Activated CD4-positive, alpha-beta T cell treated with anti-CD3 and anti-CD28 coated beads, Interleukin-2, Interleukin-4, amounts not matched to agents 100 ng/mL and 50 ng/mL, durations not matched to agents 16 hours and 8 hours (primary cell): ENCODE measurements around the gene CCDC92.

Experiments used
- DNase-seq: peaks from one replicate; pipeline ENCODE4 v3.0.0-alpha.2; 2020; ENCODE audit warnings: low spot score

The CCDC92 gene

DNA sequence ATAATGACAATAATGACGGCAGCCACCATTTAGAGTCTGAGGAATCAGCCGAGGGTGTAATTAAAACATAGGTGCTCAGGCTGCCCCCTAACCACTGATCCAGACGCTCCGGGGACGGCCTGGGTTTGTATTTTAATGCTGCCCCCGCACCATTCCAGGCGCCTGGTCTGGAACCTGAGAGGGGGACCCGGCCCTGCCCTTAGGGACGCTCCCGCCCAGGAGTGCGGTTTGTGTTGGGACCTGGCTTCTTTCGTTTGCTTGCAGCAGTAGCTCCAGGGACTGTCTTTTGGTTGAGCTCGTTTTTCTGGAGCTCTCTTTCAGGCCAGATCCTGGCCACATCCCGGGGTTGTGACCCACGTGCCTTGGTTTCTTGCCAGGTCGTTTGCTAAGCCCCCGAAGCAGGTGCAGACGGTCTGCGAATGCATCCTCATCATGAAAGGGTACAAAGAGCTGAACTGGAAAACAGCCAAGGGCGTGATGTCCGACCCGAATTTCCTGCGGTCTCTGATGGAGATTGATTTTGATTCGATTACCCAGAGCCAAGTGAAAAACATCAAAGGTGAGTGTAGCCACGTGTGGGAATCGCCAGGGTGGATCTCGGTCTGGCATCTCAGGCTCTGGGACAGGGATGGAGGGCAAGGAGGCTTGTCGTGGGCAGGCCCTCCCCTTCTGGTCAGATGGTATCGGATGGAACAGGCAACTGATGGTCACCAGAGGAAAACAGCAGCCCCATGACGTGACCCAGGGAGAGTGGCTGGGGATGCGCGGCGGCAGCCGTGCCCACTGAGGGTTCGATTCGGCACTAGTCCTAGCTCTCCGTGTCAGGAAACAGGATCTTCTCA is 63.5 kb downstream of the CCDC92 start:
- DNase-seq, result no peak

DNA sequence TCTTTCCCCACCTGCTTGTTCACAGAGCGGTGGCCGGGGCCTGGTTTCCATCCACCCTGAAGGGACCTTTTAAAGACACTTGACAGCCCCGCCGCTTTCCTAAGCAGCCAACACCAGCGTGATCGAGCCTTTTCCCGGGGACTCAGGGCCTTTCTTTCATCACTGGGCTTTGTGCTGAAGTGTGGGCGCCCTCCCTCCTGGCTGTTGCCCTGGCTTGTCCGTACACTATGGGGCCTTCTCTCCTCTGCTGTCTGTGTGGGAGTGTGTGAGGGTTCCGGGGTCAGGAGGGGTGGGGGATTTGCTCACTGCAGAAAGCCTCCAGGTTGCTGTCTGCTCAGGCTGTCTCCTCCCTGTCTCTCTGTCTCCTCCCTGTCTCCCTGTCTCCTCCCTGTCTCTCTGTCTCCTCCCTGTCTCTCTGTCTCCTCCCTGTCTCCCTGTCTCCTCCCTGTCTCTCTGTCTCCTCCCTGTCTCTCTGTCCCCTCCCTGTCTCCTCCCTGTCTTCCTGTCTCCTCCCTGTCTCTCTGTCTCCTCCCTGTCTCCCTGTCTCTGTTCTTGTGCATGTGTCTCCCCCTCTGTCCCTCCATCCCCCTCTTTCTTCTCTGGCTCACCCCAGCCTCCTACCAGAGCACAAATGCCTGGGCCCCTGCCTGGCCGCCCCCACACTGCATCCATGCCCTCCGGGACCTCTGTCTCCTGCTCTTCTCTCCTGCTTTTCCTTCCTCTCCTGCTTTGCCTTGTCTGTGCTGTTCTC is 64.7 kb downstream of the CCDC92 start:
- no peak for DNase-seq

DNA sequence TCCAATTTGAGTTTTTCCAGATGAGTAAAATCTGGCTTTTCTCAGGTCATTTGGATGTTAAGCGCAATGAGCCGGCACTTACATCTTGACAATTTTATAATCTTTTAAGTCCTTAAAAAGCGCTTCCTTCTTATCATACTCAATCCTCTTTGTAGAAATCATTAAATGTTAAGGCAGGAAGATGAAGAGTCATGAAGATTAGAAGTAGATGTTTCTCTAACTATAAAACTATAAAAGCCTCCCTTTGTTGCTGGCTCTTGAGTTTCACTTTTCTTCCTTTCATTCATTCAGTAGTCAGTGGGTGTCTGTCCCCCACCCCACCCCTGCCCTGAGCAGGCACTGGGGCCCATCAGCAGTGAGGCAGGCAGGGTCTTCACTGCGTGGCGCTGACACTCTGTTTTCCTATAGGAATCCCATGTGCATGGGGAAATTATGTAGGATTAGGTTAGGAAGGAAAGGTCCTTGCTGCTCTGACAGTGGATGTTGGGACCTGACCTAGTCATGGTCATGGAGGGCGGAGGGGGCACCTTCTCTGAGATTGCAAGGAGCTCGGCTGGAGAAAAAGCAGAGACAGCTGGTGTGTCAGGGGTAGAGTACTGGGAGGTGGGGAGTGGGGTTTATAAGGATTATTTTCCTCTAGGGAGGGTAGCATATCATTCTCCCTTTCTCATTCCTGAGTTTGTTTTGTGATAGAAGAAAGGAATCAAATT is 65.8 kb downstream of the CCDC92 start:
- no peak for DNase-seq

DNA sequence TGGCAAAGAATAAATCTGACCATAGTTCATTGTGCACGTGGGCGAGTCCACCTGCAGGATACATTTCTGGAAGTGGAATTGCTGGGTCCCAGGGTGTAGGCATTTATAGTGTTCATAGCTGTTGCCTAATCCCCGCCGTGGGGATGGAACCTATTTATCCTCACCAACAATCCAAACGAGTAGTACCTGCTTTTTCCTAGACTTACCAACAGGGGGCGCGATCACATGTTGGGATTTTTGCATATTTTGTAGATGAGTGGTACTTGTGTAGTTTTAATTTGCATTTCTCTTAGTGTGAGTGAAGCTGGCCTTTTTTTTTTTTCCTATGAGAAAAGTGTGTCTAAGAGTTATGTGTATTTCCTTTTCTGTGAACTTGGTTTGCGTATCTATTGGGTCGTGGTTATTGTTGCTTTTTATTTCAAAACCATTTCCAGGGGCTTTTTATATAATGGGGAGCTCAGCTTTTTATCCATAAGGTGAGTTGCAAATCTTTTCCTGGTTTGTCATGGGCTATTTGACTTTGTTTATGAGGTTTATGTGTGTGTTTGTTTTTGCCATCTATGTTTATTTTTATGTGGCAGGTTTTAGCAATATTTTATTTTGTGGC is 67.2 kb downstream of the CCDC92 start:
- DNase-seq, result peak; percentile 65

DNA sequence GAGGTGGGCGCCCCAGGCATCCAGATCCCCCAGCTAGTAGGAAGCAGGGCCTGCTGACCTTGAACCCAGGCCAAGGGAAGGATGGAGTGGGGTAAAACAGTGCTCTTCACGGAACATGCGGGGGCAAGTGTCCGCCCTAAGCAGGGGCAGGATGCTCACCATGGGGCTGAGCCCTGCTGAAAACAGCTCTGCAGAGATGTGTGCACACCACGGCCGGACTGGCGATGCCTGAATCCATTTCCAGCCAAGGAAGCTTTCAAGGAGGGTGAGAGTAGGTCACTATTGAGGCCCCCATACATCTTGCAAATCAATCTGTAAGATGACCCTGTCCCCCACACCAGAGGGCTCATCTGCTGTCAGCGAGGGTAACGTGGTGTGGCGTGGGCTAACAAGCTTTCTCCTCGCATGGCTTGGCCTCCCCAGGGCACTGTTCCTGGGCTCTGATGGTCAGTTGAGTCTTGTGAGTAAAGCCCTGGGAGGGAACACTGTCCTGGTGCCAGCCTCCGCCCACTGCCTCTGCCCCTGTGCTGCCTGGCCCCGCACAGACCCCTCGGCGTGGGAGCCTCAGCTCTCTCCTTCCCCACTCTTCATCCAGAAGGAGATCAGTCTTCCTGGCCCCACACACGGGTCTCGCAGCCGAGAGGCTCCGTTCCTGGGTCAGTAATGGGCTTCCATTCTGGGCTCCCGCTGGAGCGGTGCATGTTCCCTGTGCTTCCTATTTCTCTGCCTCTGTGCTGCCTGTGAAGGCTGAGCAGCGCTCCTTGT is 69.1 kb downstream of the CCDC92 start:
- no peak for DNase-seq

DNA sequence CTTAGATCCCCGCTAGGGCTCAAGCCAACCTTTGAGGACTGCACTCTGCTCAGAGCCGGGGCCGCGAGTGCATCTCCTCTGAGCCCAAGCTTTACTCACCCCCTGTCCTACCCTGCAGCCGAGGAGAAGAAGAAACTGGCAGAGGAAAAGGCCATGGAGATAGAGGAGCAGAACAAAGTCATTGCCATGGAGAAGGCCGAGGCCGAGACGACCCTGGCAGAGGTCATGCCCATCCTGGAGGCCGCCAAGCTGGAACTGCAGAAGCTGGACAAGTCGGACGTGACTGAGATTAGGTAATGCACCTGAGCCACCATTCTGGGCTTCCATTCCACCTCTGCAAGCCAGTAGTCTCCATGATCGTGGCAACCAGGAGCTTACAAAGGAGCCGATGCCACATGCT is 69.8 kb downstream of the CCDC92 start:
- DNase-seq, result no peak

DNA sequence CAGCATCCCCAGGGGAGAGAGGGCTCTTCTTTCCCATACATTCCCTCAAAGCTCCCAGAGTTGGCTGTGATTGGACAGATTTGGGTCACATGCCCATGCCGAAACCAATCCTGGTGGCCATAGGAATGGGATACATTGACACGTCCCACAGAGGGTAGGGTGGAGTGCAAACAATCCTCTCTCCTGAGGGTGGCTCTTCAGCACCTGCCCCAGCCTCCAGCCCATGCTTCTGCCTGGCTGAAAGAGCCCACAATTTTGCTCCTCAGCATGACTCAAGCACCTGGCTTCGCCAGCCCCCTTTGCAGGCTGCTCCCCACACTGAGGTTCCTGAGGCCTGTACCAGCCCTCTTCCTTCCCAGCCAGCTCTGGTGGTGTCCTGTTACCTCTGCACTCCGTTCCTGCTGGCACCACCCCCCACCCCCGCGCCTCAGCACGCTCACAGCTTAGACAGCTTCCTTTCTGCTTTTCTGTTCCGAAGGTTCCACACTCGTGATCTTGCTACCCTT is 71.7 kb downstream of the CCDC92 start:
- DNase-seq, result no peak

DNA sequence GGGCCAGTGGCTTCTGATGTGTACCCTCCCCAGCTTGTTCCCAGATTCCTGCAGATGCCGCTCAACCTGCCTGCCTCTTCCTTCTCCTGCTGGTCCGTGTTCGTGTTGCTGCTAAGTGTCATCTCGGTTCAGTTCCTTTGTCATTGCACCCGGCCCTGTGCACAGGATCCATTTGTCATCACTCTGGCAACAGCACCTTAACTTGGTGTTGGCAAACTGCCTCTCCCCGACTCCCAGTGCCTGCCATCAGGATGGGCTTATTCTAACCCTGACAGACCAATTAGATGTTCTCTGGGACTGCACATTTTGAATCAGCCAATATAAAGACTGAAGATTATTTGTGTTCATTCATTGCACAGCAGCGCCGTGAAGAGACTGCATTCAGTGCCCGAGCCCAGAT is 73.3 kb downstream of the CCDC92 start:
- no peak for DNase-seq

DNA sequence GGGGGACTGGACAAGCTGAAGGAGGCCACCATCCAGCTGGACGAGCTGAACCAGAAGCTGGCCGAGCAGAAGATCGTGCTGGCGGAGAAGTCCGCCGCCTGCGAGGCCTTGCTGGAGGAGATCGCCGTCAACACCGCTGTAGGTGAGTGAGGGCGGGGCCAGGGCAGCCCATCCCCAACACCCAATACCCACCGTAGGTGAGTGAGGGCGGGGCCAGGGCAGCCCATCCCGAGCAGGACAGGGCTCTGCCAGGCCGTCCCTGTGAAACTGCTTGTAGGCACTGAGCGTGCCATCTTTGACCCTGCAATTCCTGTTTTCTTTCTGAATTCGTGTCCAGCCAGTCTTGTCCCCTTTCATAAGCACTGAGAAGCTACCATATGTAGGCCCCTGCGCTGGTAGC is 74.0 kb downstream of the CCDC92 start:
- no peak for DNase-seq

DNA sequence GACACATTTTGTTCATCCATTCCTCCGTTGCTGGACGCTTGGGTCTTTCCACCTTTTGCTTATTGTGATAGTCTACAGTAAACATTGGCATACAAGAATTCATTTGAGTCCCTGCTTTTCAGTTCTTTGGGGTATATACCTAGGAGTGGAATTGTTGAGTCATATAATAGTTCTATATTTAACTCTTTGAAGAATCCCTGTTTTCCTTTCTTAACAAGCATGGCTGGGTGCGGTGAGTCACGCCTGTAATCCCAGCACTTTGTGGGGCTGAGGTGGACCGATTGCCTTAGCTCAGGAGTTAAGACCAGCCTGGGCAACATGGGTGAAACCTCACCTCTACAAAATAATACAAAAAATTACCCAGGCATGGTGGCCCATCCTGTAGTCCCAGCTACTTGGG is 75.4 kb downstream of the CCDC92 start:
- DNase-seq, result no peak

DNA sequence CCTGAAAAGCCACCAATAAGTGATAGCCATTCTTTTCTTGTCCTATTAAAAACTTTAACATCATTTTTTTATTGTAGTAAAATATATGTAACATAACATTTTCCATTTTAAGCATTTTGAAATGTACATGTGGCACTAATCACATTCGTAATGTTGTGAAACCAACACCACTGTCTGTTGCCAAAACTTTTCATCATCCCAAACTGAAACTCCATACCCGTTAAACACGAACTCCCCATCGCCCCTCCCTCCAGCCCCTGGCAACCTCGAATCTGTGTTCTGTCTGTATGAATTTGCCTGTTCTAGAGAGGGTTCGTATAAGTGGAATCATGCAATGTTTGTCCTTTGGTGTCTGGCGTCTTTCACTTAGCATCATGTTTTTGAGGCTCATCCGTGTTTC is 75.9 kb downstream of the CCDC92 start:
- DNase-seq, result no peak

DNA sequence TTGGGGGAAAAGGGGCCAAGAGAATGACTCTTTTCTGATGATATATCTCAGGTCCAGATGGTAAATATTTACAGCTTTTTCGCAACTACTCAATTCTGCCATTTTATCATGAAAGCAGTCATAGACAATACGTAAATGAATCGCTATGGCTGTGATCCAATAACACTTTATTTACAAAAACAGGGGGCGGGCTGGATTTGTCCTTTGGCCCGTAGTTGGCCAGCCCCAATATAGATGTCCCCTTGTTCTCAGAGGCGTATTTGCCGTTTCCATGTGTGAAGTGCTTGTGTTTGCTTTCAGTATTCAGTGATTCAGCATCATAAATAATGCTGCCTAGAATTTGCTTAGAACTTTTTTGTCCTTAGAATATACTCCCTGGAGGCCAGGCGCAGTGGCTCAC is 77.2 kb downstream of the CCDC92 start:
- no peak for DNase-seq

DNA sequence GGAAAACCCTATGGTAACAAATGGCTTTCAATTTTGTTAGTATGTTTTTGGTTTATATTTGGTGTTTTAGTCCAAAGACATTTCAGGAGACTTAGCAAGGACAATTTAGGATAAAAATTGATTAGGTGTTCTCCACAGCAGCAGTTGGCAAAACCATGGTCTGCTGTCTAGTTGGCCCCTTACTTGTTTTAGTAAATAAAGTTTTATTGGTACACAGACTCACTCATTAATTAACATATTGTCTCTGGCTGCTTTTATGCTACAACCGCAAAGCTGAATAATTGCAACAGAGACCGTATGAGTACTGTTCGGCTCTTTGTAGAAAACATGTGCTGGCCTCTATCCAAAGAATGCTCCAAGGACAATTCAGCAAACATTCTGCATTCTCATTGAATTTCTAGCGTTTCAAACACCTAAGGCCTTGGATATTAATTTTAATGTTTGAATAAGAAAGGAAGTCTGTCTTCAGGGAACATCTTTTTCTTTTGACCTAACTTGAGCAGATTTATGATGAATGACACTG is 77.7 kb downstream of the CCDC92 start:
- no peak for DNase-seq

DNA sequence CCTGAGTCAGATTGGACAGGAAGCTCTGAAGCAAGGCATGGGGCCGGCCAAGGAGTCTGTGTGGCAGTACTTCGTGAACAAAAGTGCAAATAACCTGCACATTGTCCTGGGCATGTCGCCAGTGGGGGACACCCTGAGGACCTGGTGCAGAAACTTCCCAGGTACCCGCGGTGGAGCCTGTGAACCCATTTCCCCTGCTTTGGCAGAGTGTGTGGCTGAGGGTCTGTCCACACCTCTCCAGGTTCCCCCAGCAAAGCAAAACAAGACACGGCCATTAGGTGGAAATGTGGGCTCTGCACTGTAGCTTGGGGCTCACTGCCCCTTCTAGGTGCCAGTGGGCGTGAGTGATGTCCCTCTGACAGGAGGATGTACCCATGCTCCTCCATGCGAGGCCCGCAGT is 79.4 kb downstream of the CCDC92 start:
- no peak for DNase-seq

DNA sequence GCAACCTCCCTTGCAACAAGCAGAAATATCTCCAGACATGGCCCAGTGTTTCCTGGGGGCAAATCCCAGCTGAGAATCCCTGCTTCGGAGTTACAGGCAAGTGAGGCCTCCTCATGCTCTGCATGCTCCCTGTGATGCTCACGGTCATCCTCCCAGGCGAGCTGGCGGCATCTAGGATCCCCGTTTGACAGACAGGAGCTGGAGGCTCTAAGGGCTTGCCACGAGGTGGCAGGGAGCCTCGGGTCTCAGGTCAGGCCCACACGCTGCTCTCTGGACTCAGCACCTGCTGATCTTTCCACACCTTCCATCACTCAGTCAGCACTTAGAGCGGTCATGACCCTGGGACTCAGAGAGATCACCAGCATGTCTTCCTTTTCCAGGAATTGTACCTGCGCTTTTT is 79.8 kb downstream of the CCDC92 start:
- no peak for DNase-seq

DNA sequence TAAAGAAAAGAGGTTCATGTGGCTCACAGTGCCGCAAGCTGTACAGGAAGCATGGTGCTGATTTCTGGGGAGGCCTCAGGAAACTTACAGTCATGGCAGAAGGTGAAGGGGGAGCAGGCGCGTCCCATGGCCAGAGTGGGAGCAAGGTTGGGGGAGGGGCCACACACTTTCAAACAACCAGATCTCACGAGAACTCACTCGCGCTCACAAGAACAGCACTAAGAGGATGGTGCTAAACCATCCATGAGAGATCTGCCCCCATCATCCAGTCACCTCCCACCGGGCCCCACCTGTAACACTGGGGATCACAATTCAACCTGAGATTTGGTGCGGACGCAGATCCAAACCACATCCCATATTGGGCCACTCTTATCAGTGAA is 80.5 kb downstream of the CCDC92 start:
- DNase-seq, result no peak

DNA sequence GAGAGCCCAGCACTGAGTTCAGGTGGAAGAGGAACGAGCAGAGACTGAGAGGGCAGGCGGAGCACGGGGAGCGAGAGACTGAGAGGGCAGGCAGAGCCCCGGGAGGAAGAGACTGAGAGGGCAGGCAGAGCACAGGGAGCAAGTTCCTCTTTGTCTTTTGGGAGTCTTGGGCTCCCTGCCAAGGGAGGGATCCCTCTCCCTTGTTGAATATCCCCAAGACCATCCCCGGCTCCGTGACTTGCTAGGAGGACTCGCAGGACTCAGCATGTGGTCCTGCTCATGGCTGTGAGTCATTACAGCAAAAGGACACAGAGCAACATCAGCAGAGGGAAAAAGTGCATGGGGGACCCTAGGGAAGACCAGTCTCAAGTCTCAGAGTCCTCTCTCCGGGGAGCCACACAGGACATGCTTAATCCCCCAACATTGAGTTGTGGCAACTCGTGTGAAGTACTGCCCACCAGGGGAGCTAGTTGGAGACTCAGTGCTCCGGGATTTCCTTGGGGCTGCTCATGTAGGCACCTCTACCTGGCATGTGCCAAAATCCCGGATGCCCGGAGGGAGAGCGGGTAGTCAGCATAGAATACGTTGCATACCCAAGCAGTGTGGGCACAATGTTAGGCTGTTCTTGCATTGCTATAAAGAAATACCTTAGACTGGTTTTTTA is 81.0 kb downstream of the CCDC92 start:
- no peak for DNase-seq

DNA sequence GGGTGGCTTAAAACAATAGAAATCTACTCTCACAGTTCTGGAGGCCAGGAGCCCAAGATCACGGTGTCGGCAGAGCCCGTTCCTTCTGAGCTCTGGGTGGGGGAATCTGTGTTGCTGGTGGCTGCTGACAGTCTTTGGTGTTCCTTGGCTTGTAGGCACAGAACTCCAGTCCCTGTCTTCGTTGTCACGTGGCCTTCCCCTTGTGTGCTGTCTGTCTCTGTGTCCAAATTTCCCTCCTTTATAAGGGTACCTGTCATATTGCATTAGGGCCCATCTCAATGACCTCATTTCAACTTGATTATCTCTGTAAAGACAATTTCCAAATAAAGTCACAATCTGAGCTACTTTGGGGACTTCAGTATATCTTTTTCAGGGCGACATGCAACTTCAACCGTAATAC is 81.6 kb downstream of the CCDC92 start:
- no peak for DNase-seq

DNA sequence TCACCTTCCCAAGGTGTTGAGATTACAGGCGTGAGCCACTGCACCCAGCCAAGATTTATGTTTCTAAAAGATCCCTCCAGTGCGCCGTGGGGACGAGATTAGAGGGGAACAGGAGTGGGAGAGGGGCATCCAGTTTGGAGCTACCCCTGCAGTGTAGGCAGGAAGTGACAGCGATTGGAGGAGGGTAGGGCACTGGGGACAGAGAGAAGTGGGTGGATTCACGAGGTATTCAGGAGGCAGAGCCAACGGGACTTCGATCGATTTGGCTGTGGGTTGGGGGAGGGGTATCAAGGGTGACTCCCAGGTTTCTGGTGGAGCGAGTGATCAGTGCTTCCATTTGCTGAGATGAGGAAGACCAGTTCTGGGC is 82.1 kb downstream of the CCDC92 start:
- no peak for DNase-seq

DNA sequence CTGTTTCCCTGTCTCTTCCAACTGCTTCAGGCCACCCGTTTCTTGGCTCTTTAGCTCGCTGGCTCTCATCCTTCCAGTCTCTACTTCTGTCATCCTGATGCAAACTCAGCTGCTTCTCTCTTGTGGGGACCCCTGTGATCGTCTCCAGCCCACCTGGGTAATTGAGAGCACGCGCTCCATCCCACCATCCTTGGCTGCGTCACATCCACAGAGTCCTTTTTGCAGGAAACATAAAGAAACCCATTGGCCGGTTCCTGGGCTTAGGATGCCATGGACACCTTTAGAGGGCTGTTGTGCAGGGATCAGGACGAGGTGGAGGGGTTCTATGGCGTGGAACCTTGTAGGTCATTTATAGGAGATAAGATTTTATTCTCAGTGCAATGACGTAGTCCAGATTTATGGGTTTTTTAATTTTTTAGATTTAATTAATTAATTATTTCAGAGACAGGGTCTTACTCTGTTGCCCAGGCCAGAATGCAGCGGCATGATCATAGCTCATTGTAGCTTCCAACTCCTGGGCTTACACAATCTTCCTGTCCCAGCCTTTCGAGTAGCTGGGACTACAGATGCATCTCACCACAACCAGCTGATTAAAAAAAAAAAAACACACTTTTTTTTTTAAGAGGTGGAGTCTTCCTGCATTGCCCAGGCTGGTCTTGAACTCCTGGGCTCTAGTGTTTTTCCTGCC is 82.6 kb downstream of the CCDC92 start:
- no peak for DNase-seq
